ENCODE data around the gene ZEB2.
"Not testable (repeated sequence)": the region's sequence is repeated elsewhere in the genome, so short reads cannot be mapped to it uniquely, and the experiment has no call there.

Gene ZEB2

DNA sequence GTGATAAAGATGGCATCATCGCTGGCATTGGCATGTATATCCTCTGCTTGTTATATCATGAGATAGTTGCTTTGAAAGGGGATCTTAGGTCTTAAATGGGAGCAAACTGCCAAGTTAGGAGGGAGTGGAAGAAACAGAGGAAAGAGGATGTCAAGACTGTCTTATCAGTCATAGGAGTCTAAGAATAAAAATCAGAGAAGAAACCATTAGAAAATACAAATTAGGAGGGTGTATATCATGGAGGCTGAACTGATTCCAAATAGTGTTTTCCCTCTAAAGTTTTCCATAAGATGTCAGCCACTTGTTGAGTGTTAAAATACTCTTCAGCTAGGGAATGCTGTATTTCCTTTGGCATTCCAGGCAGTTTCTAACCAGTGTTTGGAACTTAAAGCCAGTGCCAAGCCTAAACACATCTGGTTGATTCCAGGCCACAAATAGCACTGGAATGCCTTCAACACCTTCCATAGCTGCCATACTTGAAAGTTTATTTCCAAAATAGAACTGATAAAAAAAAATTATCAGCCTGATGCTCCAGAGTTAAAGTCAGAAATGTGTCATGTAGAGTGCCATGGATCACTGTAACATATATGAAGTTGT is 129.4 kb downstream of the ZEB2 start:
- no peak for DNase-seq (ENCODE audit: extremely low read depth in 1 of 2, low read depth in 1 of 2)

DNA sequence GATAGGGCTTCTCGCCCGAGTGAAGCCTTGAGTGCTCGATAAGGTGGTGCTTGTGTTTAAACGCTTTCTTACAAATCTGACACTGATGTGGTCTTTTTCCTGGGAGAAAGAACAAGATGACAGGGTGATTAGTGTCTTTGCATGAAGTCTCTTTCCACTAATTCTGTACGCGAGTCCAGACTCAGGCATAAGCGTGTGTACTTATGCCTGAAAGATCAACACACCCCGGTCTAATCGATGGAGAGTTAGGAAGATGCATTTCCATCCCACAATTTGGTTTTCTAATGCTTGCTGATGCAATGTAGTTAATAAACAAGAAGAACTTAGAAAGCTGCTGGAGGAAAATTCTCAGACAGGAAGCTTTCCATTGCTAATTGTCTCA is 130.0 kb downstream of the ZEB2 start:
- no peak for DNase-seq (ENCODE audit: extremely low read depth in 1 of 2, low read depth in 1 of 2)

DNA sequence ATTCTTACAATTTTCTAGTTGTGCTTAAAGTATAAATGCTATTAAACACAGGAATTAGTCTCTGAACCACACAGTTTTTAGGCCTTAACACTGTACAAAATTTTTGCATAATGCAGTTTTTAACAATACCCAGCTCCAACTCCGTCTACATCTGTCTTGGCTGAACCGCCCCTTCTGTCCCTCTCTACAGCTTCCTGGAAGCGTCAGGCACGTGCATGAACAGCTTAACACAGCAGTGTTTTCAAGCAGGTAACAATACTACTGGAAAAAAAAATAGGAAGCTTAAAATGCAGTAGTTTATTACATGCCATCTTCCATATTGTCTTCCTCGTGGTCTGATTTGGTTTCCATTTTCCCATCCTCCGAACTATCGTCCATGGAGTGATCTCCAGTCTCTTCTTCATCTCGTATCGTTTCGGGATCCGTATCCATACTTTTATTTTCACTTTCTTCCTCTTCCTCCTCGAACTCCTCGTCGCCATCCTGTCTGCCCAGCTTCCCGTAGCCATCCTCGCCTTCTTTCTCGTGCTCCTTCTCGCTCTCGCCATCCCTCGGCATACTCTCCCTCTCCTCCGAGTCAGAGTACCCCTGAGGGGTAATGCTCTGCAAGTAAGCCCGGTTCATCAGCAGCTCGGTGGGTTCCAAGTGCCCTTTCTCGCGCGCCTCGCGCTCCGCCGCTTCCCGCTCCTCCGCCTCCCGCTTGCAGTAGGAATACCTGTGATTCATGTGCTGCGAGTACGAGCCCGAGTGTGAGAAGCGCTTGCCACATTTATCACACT is 130.6 kb downstream of the ZEB2 start:
- no peak for DNase-seq (ENCODE audit: extremely low read depth in 1 of 2, low read depth in 1 of 2)

DNA sequence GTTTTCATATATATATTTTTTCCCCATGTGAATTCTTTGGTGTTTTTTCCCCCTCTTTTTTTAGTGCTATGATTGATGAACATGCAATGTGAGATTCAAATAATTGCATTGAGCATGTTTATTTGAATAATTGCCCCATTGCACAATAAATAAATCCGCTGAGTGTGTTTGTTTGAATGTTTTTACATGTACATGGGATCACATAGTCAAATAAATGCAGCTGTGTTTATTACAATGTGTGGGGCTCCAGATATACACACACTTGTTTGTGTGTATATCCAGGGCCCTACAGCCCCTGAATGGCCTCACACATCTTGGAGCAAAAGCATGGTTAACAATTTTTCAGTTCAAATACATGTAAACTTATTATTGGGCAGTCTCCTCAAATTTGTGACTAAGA is 134.5 kb downstream of the ZEB2 start:
- DNase-seq (ENCODE audit: extremely low read depth in 1 of 2, low read depth in 1 of 2), result no peak

DNA sequence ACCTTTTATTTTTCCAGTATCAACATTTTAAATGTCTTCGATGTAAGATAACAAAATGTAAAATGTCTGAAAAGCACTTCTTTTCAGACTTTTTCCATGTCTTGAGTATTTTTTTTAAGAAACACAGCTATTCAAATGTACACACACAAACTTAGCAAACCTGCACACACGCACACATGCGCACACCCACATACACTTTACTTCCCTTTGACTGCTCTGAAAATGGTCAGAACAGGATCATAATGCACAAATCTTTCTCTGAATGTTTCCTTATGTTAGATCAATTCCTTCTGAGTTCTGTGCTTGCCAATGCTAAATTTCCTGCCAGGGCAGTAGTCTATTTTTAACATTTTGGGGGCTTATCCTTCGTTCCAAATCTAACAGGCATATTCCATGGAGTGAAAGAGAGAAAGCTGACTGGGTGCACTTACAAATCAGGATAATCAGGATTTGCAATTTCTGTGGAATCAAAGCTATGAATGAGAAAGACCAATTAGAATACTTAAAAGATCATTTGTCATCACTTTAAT is 136.3 kb downstream of the ZEB2 start:
- no peak for DNase-seq (ENCODE audit: extremely low read depth in 1 of 2, low read depth in 1 of 2)

DNA sequence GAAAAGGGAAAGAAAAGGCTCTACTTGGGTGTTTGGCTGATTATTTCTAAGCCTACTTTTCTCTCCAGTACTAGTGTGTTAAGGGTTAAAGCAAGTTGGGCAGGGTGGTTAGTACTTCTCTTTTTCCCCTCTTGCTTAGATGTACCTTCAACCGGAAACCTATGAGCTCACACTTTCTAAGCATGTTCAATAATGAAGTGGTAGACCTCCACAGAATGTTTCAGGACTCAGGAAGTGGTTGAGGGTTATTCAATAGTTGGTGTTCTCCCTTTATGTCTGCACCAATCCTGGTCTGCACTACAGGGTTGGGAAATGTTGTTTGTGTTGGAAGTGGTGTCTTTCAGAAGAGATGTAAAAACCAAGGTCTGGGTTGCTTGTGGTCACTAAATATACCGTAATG is 137.1 kb downstream of the ZEB2 start:
- DNase-seq (ENCODE audit: extremely low read depth in 1 of 2, low read depth in 1 of 2), result no peak

DNA sequence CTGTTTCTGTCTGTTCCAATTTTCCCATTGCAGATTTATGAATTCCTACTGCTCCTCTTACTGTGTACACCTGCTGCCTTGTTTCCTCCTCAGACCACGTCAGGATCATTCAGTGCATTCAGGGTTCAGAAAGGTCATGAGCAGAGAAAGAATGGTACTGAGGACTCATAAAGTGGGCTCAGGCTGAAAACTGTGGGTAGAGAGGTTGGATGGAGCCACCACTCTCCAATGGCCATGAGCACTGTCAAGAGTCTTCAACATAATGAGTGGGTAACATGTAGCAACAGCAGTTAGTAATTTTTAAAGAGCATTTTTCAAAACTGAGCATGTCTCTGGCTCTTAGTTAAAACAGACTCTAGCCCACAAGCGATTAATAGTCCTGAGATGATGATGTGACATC is 138.2 kb downstream of the ZEB2 start:
- DNase-seq (ENCODE audit: extremely low read depth in 1 of 2, low read depth in 1 of 2), result no peak

DNA sequence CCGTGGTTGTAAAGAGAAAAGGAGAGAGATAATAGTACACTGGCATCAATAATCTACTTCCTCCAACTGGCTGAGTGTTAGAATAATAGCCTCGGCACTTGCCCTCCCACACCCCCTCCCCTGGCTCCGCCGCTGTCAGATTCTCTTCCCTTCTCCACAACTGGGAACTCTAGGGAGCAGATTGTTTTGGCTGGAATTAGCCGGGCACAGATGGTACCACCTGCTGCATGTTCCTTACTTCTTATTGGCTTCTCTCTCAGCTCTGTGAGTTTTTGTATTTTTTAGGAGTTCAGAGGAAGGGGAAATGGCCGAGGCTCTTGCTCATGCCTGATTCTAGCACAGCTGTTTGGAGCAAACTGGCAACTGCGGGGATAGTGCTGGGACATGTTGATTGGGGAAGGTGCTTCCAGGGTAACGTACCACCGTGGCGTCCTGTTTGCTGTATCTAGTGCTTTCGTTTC is 140.0 kb downstream of the ZEB2 start:
- no peak for DNase-seq (ENCODE audit: extremely low read depth in 1 of 2, low read depth in 1 of 2)

DNA sequence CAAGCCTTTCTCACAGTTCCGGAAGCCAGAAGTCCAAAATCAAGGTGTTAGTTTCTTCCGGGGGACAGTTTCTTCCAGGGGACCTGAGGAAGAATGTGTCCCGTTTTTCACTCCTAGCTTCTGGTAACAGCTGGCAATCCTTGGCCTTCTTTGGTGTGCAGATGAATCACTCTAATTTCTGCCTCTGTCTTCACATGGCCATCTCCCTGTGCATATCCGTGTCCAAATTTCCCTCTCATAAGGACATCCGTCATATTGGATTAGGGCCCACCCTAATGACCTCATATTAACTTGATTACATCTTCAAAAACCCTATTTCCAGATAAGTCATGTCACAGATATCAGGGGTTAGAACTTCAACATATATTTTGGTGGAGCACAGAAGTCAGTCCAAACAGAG is 141.4 kb downstream of the ZEB2 start:
- no peak for DNase-seq (ENCODE audit: extremely low read depth in 1 of 2, low read depth in 1 of 2)

DNA sequence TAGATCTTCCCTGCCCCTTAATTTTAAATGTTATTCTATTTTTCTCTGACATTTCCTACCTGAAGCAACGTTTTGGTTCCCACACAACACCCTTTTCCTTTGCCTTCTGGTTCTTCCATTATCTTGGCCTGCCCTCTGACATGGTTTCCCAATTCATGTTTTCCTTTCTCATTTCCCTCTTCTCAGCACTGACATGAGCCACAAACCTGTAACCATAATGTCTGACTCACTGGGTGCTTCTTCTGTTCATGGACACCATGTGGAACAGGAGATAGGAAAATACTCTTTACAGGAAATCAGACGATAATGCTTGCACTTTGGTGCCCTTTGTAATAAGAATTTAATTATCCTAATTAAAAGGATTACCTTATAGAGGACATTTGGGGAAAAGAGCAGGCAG is 142.0 kb downstream of the ZEB2 start:
- DNase-seq (ENCODE audit: extremely low read depth in 1 of 2, low read depth in 1 of 2), result no peak

DNA sequence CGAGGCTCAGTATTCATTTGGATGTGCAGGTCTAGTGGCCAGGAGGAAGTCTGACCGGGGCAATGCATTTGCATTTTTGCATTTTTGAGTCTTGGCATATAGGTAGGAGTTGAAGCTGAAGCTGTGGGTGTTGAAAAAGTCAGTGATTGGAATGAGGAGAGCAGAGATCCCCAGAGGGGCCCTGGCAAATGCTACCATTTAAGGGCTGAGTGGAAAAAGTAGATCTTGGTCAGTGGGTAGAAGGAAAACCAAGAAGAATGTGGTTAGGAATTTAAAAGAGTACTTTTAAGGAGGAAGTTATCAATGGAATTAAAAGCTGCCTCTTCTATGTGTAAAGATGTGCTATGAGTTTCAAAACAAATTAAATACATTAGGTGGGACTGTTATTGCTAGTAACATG is 143.0 kb downstream of the ZEB2 start:
- DNase-seq (ENCODE audit: extremely low read depth in 1 of 2, low read depth in 1 of 2), result no peak

DNA sequence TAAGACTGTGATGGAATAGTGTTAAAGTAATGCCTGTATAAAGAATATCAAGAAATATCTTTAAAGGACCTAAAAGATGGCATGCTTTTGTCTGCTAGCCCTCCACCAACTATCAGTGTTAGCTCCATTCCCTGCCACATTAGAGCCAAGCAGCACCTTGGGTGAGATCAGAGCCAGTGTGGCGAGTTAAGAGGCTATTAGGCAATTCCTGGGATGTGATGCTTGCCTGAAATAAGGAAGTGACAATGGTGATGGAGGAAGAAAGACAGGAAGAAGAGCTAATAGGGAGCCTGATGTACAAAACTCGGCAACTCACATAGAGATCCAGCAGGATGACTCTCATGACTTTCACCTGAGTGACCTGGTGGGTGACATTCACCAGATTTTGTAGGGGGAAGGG is 143.5 kb downstream of the ZEB2 start:
- DNase-seq (ENCODE audit: extremely low read depth in 1 of 2, low read depth in 1 of 2), result no peak

DNA sequence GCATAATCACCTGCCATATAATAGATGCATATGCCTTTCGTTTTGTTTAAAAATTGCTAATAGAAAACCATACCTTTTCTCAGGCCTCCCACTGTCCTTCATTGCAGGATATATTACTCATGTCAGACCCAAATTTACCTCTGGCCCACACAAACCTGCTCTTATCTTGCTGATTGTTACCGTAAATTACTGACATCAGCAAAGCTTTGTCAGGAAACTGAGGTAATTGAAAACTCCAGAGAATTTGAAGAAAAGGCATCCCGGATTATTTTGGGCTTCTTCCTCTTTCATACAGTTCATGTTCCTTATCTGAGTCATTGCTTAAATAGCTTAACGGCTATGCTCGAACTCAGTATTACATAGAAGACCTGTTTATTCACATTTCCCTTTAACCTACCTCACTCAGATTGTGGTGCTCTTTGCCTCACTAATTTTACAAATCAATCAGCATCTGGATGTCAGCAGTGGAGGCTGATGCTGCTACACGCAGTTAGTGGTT is 145.7 kb downstream of the ZEB2 start:
- DNase-seq (ENCODE audit: extremely low read depth in 1 of 2, low read depth in 1 of 2), result no peak

DNA sequence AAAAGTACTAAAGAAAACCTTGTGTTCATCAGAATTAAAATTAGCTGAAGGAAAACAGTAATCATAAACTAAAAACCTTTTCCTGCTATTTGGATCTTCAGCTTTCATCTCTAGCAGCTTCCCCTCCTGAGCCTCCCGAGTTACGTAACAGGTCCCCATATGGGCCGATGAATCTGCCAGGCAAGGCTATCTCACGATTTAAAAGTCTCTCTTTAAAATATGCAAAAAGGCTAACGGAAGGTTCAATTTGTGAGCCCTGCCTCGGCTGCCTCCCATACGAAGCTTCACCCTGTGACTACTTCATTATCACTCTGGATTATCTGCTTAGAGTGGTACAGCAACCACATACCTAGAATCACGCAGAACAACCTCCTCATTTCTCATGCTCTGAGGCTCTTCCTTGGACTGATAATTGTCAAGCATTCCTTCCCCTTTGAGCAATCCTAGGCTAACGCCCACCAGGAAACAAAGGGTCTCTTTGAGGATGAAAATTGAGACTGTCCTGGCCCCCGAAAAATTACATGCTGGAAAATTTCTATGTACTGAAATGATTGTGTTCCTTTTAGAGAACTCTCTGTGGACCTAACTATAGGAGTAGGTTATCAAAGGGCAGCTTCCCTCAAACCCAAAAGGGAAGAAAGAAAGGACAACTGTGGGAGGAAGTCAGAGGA is 147.4 kb downstream of the ZEB2 start:
- DNase-seq (ENCODE audit: extremely low read depth in 1 of 2, low read depth in 1 of 2), result no peak

DNA sequence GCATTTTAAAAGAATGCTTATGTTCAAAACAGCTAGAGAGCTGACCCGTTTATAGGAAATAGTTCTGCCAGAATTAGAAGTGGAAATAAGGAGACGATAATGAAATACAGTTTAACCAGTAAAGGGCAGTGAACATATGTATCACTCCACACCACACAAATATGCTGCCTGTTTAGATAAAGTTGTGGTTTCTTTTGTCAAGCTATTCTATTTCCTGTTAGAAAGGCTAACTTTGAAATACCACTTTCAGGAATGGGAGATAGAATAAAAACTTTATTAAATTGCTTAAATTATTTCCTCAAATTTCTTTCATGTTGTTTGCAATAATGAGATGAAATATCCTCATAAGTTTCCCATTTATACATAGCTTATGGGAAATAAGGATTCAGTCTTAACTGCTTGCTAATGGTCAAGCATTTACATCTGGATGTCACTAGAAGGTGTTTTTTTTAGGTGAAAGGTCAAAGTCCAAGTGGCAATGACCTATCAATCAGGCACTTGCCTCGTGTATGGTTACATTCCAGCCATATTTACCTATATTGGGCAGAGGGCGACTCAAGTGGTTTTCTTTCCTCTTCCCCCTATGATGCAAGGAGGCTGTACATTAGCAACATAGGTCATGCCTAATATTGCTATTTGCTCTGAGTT is 148.9 kb downstream of the ZEB2 start:
- DNase-seq (ENCODE audit: extremely low read depth in 1 of 2, low read depth in 1 of 2), result no peak

DNA sequence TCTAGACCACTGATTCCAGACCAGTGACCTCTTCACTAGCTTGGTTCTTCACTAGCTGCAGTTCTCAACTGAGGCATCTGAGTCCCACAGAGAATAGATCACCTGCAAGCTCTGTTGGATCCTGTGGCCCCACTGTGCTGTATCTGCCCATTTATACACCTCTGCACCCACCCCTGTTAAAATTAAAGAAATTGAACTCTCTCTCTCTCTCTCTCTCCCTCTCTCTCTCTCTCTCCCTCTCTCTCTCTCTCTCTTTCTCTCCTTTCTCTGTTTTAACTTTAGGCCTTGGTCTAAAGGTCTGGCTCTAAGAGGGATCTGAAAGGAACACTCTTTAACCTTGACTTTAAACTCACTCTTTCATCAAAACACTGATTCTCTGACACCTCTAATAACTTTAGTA is 150.5 kb downstream of the ZEB2 start:
- DNase-seq (ENCODE audit: extremely low read depth in 1 of 2, low read depth in 1 of 2), result no peak

DNA sequence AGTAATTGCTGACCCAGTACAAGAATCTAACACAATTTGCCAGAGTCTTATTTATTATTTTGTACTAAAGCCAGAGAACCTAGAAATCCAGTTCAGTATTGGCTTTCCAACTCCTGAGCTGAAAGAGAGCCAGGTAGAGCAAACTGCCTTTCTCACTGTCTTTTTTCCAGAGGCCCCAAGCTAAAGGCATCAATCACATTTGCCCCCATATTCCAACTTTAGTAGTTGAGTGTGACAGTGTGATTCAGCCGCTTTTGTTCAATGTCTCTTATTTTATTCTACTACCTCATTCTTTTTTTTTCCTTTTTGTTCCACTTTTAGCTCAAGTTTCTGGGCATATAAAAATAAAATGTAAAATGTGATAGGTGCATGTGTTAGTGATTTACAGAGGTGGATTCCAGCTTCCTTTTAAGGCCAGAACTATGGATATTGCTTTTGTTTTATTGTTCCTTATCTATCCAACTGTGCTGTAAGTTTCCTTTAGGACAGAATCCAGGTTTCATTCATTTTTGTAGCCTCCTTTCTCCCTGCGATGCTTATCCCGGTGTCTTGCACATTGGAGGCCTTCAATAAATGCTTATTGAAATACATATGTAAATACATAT is 153.0 kb downstream of the ZEB2 start:
- DNase-seq (ENCODE audit: extremely low read depth in 1 of 2, low read depth in 1 of 2), result no peak

DNA sequence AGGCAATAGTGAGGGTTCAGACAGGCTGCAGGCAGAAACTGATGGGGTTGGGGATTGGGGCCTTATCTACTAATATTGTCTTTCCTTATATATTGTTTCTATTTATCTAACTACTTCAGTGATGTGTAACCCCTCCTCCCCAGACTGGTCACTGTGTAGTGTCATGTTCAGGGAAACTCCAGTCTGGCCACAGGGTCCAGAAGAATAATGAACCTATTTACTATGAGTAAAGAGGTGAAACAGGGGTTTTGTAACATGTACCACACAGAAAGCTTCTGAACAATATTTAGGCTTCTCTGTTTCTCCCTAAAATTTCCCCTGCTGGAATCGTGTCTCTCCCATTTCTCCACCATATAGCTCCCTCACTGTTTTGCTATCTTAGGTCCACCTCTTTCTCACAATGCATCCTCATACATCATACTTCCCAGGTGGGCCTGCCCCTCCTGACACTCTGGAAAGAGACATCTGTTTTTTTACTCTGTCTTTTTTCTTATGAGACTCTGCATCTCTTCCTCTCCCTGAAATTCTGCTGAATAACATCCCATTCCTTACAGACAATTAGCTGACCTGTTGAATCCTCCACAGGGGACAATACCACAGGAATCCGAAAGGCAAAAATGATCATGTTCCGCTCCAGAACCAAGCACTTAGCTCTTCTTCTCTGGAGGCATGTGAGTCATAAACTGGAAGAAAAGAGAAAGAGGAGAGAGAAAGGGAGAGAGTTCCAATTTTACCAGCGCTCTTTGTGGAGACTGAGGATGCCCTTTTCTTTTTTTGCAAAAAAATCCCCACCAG is 154.8 kb downstream of the ZEB2 start:
- DNase-seq (ENCODE audit: extremely low read depth in 1 of 2, low read depth in 1 of 2), result no peak

DNA sequence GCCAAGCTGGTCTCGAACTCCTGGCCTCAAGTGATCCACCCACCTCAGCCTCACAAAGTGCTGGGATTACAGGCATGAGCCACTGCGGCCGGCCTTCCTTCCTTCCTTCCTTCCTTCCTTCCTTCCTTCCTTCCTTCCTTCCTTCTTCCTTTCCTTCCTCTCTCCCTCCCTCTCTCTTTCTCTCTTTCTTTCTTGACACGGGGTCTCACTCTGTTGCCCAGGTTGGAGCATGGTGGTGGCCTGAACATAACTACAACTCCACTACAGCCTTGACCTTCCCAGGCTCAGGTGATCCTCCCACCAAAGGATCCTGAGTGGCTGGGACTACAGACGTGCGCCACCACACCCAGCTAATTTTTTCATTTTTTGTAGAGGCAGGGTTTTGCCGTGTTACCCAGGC is 155.7 kb downstream of the ZEB2 start:
- DNase-seq (ENCODE audit: extremely low read depth in 1 of 2, low read depth in 1 of 2), result not testable (repeated sequence)

DNA sequence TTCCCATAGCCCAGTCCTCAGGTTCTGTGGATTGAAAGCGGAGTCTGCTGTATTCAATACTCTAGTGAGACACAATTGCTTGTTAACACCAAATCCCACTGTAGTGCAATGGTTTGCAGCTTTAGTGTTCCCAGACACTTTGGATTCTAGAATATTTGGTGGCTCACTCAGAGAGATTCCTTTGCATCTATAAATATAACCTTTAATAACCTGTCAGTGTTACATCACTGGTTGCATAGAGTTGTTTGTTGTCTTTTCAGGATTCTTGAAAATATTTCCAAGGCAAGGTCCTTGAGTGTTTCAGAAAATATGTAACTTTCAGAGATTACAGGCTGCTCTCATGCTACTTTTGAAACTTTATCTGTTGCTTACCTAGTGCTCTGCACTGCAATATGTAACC is 157.5 kb downstream of the ZEB2 start:
- DNase-seq (ENCODE audit: extremely low read depth in 1 of 2, low read depth in 1 of 2), result no peak

Measured in activated CD8-positive, alpha-beta memory T cell treated with anti-CD3 and anti-CD28 coated beads for 1 hour (primary cell).